Fibroblast of peridontal ligament (primary cell): Measurements from ENCODE around the gene LIMS1.

Experiments
- DNase-seq: peaks from one replicate; pipeline ENCODE4 v3.0.0-alpha.2; 2010; ENCODE audit errors: extremely low read depth

The LIMS1 gene

GRCh38 chr2:108614659-108615058 lies 80.4 kb downstream of the LIMS1 start:
- no peak for DNase-seq

DNA sequence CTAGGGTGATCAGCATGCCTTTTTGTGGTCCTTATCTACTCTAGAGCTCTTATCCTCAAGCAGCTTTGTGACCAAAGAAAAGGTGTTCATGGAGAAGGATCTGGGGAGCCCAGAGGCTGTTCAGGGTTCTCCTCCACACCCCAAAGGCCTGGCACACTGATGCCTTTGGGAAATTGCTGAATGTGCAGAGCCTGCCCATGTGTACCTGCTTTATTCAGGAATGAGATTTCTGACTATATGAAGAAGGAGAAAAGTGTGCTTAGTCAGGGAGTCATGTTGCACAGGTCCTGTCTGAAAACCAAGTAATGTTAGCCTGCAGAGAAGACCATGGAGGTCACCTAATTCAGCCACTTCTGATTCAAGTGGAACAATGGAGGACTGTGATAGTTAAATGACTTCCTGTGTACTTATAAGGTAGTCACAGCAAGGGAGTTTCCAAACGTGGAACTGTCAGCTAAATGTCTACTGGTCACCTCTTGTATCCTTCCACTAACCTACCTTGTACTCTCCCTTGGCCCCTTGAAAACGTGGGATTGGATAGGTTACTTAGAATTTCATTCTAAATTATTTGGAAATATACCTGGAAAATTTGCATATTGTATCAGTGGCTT lies 81.3 kb downstream of the LIMS1 start:
- DNase-seq, result no peak

- DNase-seq, result no peak
Measured at GRCh38 chr2:108616318-108616717, 82.0 kb downstream of the LIMS1 start.

GRCh38 chr2:108616751-108617161 lies 82.5 kb downstream of the LIMS1 start:
- no peak for DNase-seq

DNA sequence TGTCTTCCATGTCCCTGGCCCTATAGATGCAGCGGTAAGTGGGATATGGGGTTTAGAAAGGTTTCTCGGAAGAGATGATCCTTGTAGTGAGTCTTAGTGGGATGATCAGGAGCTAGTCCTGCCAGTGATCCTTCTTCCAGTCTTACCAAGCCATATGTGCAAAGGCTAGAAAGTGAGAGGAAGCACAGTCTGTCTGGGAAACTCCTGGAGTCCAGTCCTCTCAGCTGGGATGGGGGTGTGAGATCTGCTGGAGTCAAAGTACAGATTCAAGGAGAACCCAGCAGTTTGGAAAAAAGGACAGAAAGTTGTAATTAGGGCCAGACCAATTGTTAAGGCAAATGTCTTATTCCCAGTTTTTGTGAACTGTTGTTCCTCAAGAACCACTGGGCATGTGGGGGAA lies 83.3 kb downstream of the LIMS1 start:
- DNase-seq, result no peak

DNA sequence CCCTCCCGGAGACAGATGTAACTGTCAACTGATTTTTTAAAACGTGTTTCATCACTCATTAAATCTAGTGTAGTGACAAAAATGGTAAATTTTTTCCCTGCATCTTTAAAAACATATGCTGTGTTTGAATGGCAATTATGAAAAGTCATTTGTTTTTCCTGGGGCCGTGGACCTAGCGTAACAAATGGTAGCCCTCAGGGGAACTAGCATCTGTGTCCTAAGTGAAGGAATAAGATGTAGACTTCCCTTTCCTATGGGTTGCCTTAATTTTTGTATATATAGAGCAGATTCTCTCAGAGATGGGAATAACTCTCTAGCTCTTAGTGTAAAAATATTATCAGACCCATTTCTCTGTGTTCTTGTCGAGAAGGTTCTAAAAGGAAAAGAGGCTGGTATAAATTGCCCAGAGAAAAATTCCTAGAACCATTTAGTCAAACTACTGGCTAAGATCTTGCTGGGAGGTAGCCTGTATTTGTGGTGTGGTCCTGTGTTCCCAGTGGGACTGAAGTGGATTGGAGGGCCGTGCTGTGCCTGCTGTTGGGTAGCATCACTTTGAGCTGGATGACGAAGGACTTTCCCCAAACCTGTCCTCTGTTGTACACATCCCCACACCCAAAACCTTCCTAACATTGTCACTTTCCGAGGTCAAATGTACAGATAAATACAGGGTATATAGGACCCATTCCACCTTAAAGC lies 85.8 kb downstream of the LIMS1 start:
- DNase-seq, result no peak

- no peak for DNase-seq
Measured at GRCh38 chr2:108620656-108621055, 86.4 kb downstream of the LIMS1 start.

GRCh38 chr2:108621087-108621559 lies 86.9 kb downstream of the LIMS1 start:
- DNase-seq, result no peak

DNA sequence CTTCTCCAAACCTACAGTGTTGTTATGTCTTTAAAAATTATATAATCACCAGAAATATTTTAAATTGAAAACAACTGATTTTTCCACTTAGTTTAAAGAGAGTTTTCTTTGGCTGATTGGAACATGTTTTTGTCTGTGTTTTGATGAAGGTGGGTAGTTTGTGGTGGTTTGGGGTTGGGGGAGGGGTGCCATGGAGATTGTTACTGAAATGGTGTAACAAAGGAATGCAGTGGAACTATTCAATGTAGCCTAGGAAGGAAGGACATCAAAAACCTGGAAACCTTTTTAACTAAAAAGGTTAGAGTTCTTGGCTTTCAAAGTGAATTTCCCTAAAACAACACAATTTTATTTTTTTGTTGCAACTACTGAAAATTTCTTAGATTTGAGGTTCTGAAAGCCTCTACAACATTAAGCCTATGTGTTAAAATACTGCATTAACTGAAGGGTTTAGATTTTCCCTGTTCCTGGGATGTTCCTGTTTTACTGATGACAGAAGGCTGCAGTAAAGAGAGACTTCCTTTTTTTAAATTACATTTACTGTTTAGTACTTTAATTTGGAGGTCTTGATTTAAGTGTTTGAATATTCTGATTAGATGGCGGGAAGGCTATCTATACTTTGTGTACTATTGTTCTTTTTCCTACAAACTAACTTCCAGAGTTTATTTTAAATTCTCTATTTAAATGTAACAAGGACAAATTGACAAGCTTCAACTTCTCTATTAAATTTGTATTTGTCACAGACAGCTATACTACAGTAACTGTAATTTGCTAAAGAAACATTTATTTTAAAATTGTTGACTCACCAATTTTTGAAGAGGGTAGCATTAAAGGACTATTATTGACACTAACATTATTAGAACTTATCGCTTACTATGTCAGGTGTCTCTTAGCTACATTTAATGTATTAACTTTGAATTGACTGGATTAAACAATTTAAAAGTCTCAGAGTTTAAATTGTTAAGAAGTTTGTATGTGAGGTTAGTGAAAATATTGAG lies 87.7 kb downstream of the LIMS1 start:
- no peak for DNase-seq

DNA sequence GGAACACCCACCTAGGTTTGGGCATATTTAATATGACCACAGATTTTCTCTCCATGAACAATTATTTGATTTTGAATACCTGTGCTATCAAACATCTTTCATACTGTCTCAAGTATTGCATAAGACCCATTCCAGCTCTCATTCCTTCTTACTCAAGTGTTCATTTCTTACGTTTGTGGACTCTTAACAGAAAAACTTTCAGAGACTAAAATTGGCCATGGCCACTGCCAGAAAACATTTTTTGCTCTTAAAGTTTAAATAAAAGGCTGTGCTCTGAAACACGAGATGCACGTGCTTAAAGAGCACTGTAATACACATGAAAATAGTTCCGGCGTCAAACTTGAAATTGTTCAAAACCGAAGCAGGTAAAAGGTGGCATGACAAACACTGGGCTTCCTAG lies 89.3 kb downstream of the LIMS1 start:
- DNase-seq, result peak; percentile 68

- DNase-seq, result no peak
Measured at GRCh38 chr2:108625186-108625827, 91.0 kb downstream of the LIMS1 start.

DNA sequence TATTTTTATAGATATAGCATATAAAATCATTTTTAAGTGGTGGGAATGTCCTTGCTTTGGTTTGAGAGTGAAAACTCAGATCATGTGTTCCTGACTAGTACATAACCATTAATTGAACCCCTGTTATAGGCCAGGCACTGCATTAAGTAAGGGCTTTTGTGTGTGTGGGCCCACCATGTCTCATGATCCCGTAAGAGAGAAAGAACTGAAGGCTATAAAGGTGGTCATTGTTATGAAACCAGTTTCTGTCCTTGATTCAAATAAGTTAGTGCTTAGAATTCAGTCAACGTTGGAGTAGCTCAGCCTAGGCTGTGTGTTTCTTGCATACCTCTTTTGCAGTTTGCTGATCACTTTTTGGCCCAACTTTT lies 91.5 kb downstream of the LIMS1 start:
- DNase-seq, result no peak

GRCh38 chr2:108626995-108627394 lies 92.7 kb downstream of the LIMS1 start:
- no peak for DNase-seq

DNA sequence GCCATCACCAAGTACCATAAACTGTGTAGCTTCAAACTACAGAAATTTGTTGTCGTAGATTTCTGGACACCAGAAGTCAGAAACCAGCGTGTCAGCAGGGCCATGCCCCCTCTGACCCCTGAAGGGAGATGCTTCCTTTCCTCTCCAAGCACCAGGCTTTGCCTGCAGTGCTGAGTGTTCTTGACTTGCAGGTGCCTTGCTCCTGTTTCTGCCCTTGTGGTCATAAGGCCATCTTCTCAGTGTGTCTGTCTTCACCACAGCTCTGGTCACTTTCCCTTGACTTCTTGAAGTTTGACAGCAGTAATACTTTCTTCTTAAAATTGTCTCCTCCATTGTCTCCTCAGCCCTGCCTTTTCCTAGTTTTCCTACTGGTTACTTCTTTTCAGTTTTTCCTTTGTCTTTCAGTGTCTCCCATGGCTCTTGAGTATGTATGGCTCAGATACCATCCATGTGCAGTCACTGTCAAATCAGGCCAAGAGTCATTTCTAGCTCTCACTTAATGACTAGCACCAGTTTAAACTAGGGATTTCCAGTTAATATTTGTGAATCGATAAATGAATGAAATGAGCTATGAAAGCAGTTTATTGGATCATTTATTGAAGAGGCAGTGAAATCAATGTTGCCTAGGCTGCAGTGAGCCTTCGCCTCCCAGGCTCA lies 93.8 kb downstream of the LIMS1 start:
- DNase-seq, result no peak

DNA sequence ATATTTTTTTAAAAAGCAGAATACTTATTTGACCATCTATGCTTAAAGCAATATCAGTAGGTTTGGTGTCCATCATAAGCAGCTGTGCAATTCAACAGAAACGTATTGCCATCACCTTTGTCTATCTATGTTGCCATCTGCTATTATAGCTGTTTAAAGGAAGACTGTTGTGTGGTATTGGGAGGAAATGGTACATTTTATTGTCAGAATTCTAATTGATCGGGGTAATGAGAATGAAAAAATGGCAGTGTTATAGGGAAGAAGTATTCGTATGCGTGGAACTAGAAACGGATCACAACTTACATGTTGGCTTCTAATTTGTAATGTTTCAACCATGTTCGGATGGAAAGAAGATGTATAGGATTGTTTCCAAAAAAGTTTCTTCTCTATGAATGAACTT lies 94.7 kb downstream of the LIMS1 start:
- DNase-seq, result no peak

DNA sequence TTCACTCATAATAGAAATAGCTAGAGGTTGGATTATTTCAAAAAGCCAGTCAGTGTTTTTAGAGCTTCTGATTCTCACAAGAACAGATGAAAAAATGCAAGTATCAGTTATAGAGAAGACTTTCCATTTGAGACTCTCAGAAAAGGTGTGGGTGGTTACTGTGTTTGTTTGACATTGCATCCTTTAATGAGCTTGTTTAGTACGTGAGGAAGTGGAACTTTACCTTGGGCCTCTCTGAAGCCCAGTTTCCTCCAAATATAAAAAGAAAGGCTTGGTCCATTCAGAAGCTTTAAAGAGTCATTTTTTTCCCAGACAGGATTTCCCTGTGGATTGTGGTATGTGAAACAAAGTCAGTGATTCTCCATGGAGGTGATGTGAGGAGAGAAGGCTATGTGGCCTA lies 95.1 kb downstream of the LIMS1 start:
- DNase-seq, result no peak

DNA sequence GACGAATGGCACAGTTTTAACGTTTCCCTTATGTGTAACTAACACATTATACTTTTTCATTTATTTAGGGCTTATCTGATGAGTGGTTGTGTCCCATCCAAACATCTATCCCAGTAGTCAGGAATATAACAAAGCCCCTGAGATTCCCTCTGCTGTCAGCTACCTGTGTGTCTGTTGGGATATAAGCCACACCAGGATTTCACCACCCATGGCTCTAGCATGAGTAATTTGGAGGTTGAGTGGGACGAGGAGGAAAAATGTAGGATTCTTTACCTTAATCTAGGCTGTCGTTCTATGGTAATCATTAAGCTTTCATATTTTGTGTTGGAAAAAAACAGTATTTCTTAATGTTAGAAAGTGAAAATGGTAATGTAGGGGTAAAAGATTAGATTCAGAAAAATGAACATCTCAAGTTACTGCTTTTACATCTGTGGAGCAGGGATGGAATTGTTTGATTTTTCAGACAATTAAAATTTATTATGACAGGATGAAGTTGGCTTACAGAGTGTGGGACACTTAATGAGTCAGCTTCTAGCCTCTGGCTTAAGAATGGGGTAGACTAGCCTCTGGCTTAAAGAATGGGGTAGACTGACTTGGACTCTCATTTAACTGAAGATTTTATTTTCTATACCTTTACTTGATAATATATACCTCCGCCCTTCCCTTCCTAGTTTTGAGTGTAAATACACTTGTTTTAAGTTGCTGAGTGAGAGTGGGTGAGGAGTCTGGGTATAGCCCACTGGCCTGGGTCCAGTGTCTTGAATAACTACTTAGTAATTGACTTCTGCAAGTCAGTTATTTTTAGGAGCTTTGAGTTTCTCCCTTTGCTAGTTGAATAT lies 96.5 kb downstream of the LIMS1 start:
- DNase-seq, result no peak

DNA sequence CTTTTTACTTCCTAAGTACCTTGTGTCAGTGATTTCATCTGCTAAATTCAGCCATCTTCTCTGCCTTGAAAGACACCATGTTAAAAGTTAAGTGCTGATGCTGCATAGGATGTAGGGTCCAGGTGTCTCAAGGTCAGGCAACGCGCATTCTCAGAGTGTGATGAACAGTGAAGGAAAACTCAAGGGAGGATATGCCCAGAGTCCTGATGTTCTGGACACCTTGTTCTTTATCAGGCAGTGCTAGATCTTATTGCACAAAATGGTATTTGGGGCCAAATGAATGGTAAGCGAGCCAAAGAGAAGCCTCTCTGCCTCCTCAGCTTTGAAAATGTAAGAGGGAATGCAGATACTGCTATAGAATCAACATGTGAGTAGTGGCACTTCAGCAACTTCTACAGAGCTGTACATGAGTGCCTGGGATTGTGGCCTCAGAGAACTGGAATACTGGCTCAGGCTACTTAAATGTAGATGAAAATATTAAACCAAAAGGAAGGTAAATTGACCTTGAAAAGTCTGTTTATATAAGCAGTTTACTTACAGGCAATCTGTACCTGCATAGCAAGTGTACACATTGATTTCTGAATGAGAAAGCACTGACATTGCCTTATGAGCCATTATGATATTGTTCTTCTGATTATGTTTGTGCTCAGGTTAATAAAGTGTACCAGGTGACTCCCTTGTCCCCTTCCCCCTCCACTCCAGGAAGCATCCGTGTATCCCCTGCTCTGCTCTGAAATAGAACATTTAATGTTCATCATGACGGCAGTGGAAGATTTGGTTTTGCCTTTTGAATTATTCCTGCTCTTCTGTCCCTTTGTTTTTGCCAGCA lies 98.3 kb downstream of the LIMS1 start:
- DNase-seq, result no peak

- DNase-seq, result peak; percentile 10
Measured at GRCh38 chr2:108633409-108633808, 99.1 kb downstream of the LIMS1 start.

- no peak for DNase-seq
Measured at GRCh38 chr2:108634011-108634410, 99.7 kb downstream of the LIMS1 start.
